ENCODE results near the gene TIE1. TPM values are rescaled to one million over a fixed set of nuclear protein-coding genes. Genes with fewer than 3 reads are reported as not detected.

The TIE1 gene
- total and polyA plus RNA-seq, 9 of the 15 experiments (the other 6 are each of a cell fraction or from before 2014, with no cell fraction given), result 0.07 to 0.49 (median 0.14) TPM; not detected in 4

GRCh38 chr1:43367904-43368645 is 67.3 kb downstream of the TIE1 start, which contains the start of gene ELOVL1 (continued):
- TF ChIP-seq CHD7 (IDR thresholded peaks at IDR 0.05; ENCODE audit: low read depth, low read length) (no peak), ZNF316 (IDR thresholded peaks at IDR 0.05) (peak; percentile 81), ZBTB7A (IDR thresholded peaks at IDR 0.05; ENCODE audit: borderline replicate concordance, control insufficient read depth, low read depth, low read length) (peak; percentile 66; the same call in 1 of the 2 replicates), RBM22 (IDR thresholded peaks at IDR 0.05; ENCODE audit: low read depth, low read length, poor library complexity, severe bottlenecking) (no peak), KLF13 (tag; IDR thresholded peaks at IDR 0.05; ENCODE audit: borderline replicate concordance, low read depth) (no peak), CSDE1 (IDR thresholded peaks at IDR 0.05) (no peak), SAP30 (IDR thresholded peaks at IDR 0.05; ENCODE audit: borderline replicate concordance, insufficient read depth, low read depth, low read length, poor library complexity, severe bottlenecking) (peak; percentile 84), SIRT6 (IDR thresholded peaks at IDR 0.05; ENCODE audit: low read depth, low read length) (no peak), ZNF699 (CRISPR knock-in tag; IDR thresholded peaks at IDR 0.05; ENCODE audit: insufficient replicate concordance) (no peak), EZH2 (IDR thresholded peaks at IDR 0.05; ENCODE audit: borderline replicate concordance, low read depth, low read length) (no peak), PHB2 (IDR thresholded peaks at IDR 0.05; ENCODE audit: low read depth) (no peak), HINFP (tag; conservative IDR thresholded peaks at IDR 0.05; ENCODE audit: low read depth) (no peak), ZNF507 (tag; conservative IDR thresholded peaks at IDR 0.05) (no peak), PHB (CRISPR knock-in tag; IDR thresholded peaks at IDR 0.05) (no peak)
